ENCODE data around the gene CCDC126. TPM values are rescaled to one million over a fixed set of nuclear protein-coding genes. Genes with fewer than 3 reads are reported as not detected.
"Not testable (repeated sequence)": the region's sequence is repeated elsewhere in the genome, so short reads cannot be mapped to it uniquely, and the experiment has no call there.

CCDC126 gene
- total RNA-seq, 6 experiments from 2014 or later, result 5.9 to 9.8 (median 6.2) TPM

DNA sequence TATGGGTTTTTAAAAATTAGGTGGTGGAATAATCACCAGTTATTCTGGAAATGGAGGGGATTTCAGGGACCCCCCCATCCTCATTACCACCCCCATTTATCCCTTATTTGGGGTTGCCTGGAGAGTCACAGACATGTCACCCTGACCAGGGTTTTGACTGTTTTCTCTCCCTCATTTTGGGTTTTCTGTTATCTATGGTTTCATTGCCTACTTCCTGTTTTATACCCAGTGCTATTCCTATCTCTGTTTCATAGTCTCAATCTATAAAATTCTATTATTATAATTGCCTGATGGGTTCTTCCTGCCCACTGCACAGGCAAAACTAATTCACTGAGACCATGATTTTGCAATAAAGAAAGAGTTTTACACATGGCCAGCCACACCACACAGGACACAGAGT, 66.9 kb downstream of the CCDC126 start:
- intact Hi-C loops (cut with DNase I), result no loop called here
- DNase-seq (no peak), ATAC-seq (no peak)
- no peaks in the 10 kb centered on the region for H3K36me3 ChIP-seq
- no peak for TF ChIP-seq POLR2A (IDR thresholded peaks at IDR 0.05)
- TF ChIP-seq CTCF (IDR thresholded peaks at IDR 0.05), result no peak
- H3K27ac ChIP-seq, result no peak overlapping the region
- H3K9me3 ChIP-seq, result no peaks in the 10 kb centered on the region
- H3K27me3 ChIP-seq, result no peaks in the 10 kb centered on the region
- H3K4me1 ChIP-seq, result no peaks in the 10 kb centered on the region
- H3K4me3 ChIP-seq, result no peak overlapping the region

DNA sequence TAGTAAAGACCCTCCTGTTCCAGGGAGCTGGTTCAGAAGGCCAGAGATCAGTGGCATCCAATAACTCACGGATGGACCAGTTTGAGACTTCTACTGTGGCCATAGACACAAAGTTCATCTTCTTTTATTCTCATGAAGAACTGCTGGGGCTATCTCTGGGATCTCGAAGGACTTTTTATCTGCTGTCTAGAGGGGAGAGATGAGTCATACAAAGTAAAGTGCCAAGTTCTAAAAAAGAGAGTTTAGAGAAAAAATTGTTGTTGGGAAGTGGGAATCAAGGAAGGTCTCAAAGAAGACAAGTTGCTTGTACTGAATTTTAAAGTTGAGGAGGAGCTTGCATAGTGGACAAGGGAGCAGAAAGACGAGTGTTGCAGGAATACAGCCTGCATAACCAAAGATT, 74.9 kb downstream of the CCDC126 start:
- DNase-seq (no peak), ATAC-seq (no peak)
- WGBS (ENCODE audit: insufficient coverage, low coverage, low lambda C conversion rate, missing lambda C conversion rate), result 76% methylated on average over 3 of the region's 3 CpGs
- H3K27me3 ChIP-seq, result no peaks in the 10 kb centered on the region
- H3K4me3 ChIP-seq, result no peak overlapping the region
- no peaks in the 10 kb centered on the region for H3K9me3 ChIP-seq
- H3K4me1 ChIP-seq, result no peaks in the 10 kb centered on the region
- intact Hi-C loops (cut with DNase I), result no loop called here
- no peak overlapping the region for H3K27ac ChIP-seq
- no peaks in the 10 kb centered on the region for H3K36me3 ChIP-seq
- TF ChIP-seq CTCF (IDR thresholded peaks at IDR 0.05) (no peak), POLR2A (IDR thresholded peaks at IDR 0.05) (no peak)

- no peaks in the 10 kb centered on the region for H3K9me3 ChIP-seq
- no peaks in the 10 kb centered on the region for H3K36me3 ChIP-seq
- no CpG with 5 or more reads among the region's 53 CpGs for WGBS (ENCODE audit: insufficient coverage, low coverage, low lambda C conversion rate, missing lambda C conversion rate)
- no peaks in the 10 kb centered on the region for H3K27me3 ChIP-seq
- ATAC-seq (peak; percentile 98 to 99 (median 99)), DNase-seq (peak; percentile 94 to 95 (median 94))
- intact Hi-C loops (cut with DNase I), result no loop called here
- H3K4me1 ChIP-seq, result peaks cover 0 to 10% (median 0%) of the 10 kb centered on the region in 4 donors
- TF ChIP-seq POLR2A (IDR thresholded peaks at IDR 0.05), result no peak
- peak; percentile 67 to 77 (median 72) for TF ChIP-seq CTCF (IDR thresholded peaks at IDR 0.05)
- peak within 1 kb of the TSS; percentile 66 to 83 (median 75) for H3K27ac ChIP-seq
- H3K4me3 ChIP-seq, result peak within 1 kb of the TSS; percentile 73 to 89 (median 80)
Measured at GRCh38 chr7:23679898-23680413, 82.8 kb downstream of the CCDC126 start, which contains the start of gene FAM221A. TSS of gene FAM221A (plus strand) at chr7:23680199. CDS start at chr7:23680219, 20 bp downstream.

- Histone ChIP-seq H3K9me3 (no peaks in the 10 kb centered on the region), H3K27ac (peak overlapping the region; percentile 66 to 83 (median 75)), H3K4me3 (peak overlapping the region; percentile 73 to 89 (median 80)), H3K4me1 (peaks cover 0 to 10% (median 0%) of the 10 kb centered on the region in 4 donors), H3K27me3 (no peaks in the 10 kb centered on the region), H3K36me3 (no peaks in the 10 kb centered on the region)
- peak; percentile 22 for TF ChIP-seq POLR2A (IDR thresholded peaks at IDR 0.05)
- no peak for TF ChIP-seq CTCF (IDR thresholded peaks at IDR 0.05)
- peak; percentile 62 to 74 (median 72) for DNase-seq
- WGBS (ENCODE audit: insufficient coverage, low coverage, low lambda C conversion rate, missing lambda C conversion rate), result 8% methylated on average over 12 of the region's 42 CpGs
- ATAC-seq, result peak; percentile 68 to 76 (median 72)
- intact Hi-C loops (cut with DNase I), result no loop called here
Measured at GRCh38 chr7:23680414-23681405, 83.5 kb downstream of the CCDC126 start.

- H3K27me3 ChIP-seq; H3K9me3 ChIP-seq; H3K36me3 ChIP-seq; H3K4me1 ChIP-seq; H3K27ac ChIP-seq; DNase-seq; H3K4me3 ChIP-seq; ATAC-seq; intact Hi-C loops (cut with DNase I): not testable (repeated sequence)
- 85% methylated on average over 6 of the region's 6 CpGs for WGBS (ENCODE audit: insufficient coverage, low coverage, low lambda C conversion rate, missing lambda C conversion rate)
Measured at GRCh38 chr7:23684041-23684440, 86.9 kb downstream of the CCDC126 start.
